DMS 273 (cell line): ENCODE data around the gene ZNF407.

ENCODE experiments used
- DNase-seq: peaks from one replicate; lab custom pipeline; 2025; ENCODE audit not compliant: unreplicated experiment; lab: John Stamatoyannopoulos, UW

The ZNF407 gene

GRCh38 chr18:74996055-74996454 is 398.4 kb downstream of the ZNF407 start:
- no peak for DNase-seq

- DNase-seq: no peak
These were observed 399.3 kb downstream of the ZNF407 start for GRCh38 chr18:74996996-74997395.

- DNase-seq: no peak
These were observed 403.2 kb downstream of the ZNF407 start for GRCh38 chr18:75000920-75001319.

GRCh38 chr18:75003039-75003438 is 405.4 kb downstream of the ZNF407 start:
- no peak for DNase-seq

GRCh38 chr18:75003764-75004690 is 406.4 kb downstream of the ZNF407 start:
- DNase-seq: peak; percentile 72

- no peak for DNase-seq
These were observed 408.0 kb downstream of the ZNF407 start for GRCh38 chr18:75005626-75006025.

GRCh38 chr18:75008186-75008585 is 410.5 kb downstream of the ZNF407 start:
- no peak for DNase-seq

- no peak for DNase-seq
These were observed 411.6 kb downstream of the ZNF407 start for GRCh38 chr18:75009296-75009695.

- DNase-seq: no peak
These were observed 412.2 kb downstream of the ZNF407 start for GRCh38 chr18:75009878-75010277.

- no peak for DNase-seq
These were observed 412.6 kb downstream of the ZNF407 start for GRCh38 chr18:75010278-75010677.

- no peak for DNase-seq
These were observed 413.0 kb downstream of the ZNF407 start for GRCh38 chr18:75010689-75011088.

- no peak for DNase-seq
These were observed 418.5 kb downstream of the ZNF407 start for GRCh38 chr18:75016025-75016717.

- DNase-seq: no peak
These were observed 425.8 kb downstream of the ZNF407 start for GRCh38 chr18:75023473-75023872.

- no peak for DNase-seq
These were observed 427.2 kb downstream of the ZNF407 start for GRCh38 chr18:75024871-75025270.

- DNase-seq: no peak
These were observed 427.9 kb downstream of the ZNF407 start for GRCh38 chr18:75025573-75025972.

GRCh38 chr18:75029481-75029880 is 431.8 kb downstream of the ZNF407 start:
- no peak for DNase-seq

GRCh38 chr18:75031717-75032317 is 434.1 kb downstream of the ZNF407 start:
- no peak for DNase-seq

- DNase-seq: no peak
These were observed 435.8 kb downstream of the ZNF407 start for GRCh38 chr18:75033516-75033915.

GRCh38 chr18:75034937-75035336 is 437.3 kb downstream of the ZNF407 start:
- no peak for DNase-seq

GRCh38 chr18:75035928-75036327 is 438.3 kb downstream of the ZNF407 start:
- no peak for DNase-seq

GRCh38 chr18:75036917-75037688 is 439.4 kb downstream of the ZNF407 start:
- DNase-seq: no peak
